Measurements from ENCODE around the gene COASY.
A peak's percentile ranks its signal among the peaks of the same experiment; 100 is the strongest.
"Not testable (repeated sequence)": the region's sequence is repeated elsewhere in the genome, so short reads cannot be mapped to it uniquely, and the experiment has no call there.

The COASY gene

GRCh38 chr17:42535155-42536047 is 26.5 kb upstream of the COASY start:
- no peak for DNase-seq

GRCh38 chr17:42536048-42536371 is 25.9 kb upstream of the COASY start, which contains the start of gene NAGLU:
TSS of gene NAGLU (plus strand) at chr17:42536241. CDS start at chr17:42536273, 32 bp downstream.
- peak; percentile 70 for DNase-seq

- peak; percentile 51 for DNase-seq
Measured at GRCh38 chr17:42536372-42537155, 25.4 kb upstream of the COASY start.

GRCh38 chr17:42537156-42537805 is 24.7 kb upstream of the COASY start:
- DNase-seq: no peak

GRCh38 chr17:42537826-42538451 is 24.0 kb upstream of the COASY start:
- DNase-seq: no peak

- DNase-seq: no peak
Measured at GRCh38 chr17:42538482-42538881, 23.5 kb upstream of the COASY start.

GRCh38 chr17:42540558-42540957 is 21.4 kb upstream of the COASY start:
- not testable (repeated sequence) for DNase-seq

- no peak for DNase-seq
Measured at GRCh38 chr17:42541041-42541833, 20.7 kb upstream of the COASY start.

- no peak for DNase-seq
Measured at GRCh38 chr17:42543190-42544079, 18.5 kb upstream of the COASY start.

- DNase-seq: no peak
Measured at GRCh38 chr17:42544874-42545283, 17.1 kb upstream of the COASY start.

- DNase-seq: not testable (repeated sequence)
Measured at GRCh38 chr17:42545755-42546505, 16.0 kb upstream of the COASY start.

- no peak for DNase-seq
Measured at GRCh38 chr17:42547001-42547461, 14.9 kb upstream of the COASY start.

GRCh38 chr17:42547698-42548069 is 14.3 kb upstream of the COASY start:
- DNase-seq: no peak

GRCh38 chr17:42548070-42548837 is 13.7 kb upstream of the COASY start:
- peak; percentile 75 for DNase-seq

- DNase-seq: no peak
Measured at GRCh38 chr17:42548993-42549755, 12.8 kb upstream of the COASY start.

- not testable (repeated sequence) for DNase-seq
Measured at GRCh38 chr17:42552736-42553135, 9.2 kb upstream of the COASY start, which contains the start of gene HSD17B1. TSS of gene HSD17B1 (plus strand) at chr17:42552923. CDS start at chr17:42552934, 11 bp downstream.

- no peak for DNase-seq
Measured at GRCh38 chr17:42553161-42553818, 8.7 kb upstream of the COASY start.

GRCh38 chr17:42553866-42554249 is 8.1 kb upstream of the COASY start:
- no peak for DNase-seq
